ENCODE data around the gene PRKAG2. TPM values are rescaled to one million over a fixed set of nuclear protein-coding genes. Genes with fewer than 3 reads are reported as not detected.

PRKAG2 gene
- total and polyA plus RNA-seq, 12 donors = 3.8 to 17.3 (median 10.9) TPM

DNA sequence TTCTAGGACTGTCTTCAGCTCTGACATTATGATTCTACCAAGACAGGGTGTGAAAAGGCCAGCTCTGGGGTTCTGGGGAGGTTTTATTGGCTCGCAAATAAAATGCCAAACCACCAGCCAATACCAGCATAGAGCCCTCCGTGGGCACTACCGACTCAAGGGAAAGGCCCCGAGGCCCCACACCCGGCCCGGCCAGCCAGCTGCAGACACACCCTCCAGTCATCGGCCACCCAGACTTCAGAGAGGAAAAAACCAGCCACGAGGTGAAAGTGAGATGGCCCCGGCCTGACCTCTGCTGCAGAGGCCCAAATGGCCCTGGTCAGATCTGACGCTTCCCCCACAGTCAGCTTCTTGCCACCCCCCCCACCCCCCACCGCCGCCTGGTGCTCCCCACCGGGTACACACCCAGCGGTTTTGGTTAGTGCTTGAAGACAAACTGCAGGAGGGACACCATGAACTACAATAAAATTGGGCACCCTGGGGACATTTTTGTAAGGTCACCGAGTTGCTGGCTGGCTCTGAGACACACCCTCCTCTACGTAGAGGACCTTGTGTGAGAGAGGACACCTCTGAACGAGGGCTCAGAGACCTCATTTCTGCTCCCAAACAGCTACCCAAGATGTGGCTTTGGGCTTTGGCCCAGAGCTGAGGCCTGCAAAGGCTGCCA, 79.9 kb downstream of the PRKAG2 start:
- intact Hi-C loops (cut with DNase I) = no loop called here
- 59 to 92% (median 72%) methylated on average over 2 to 17 of the region's 17 CpGs for WGBS, 4 donors
- Histone ChIP-seq H3K4me1 (replicated peaks in 1 of 2) (peaks cover 11 to 33% of the 10 kb centered on the region in 2 donors), H3K4me3 (no peak overlapping the region), H3K9me3 (replicated peaks in 1 of 3) (no peaks in the 10 kb centered on the region), H3K36me3 (replicated peaks in 1 of 2) (no peaks in the 10 kb centered on the region), H3K27ac (peak overlapping the region in 2 of 5 donors; percentile 68 to 78), H3K27me3 (no peaks in the 10 kb centered on the region)
- no peak for DNase-seq
- no peak for TF ChIP-seq POLR2A (IDR thresholded peaks at IDR 0.05)
- TF ChIP-seq, protein P1, sequence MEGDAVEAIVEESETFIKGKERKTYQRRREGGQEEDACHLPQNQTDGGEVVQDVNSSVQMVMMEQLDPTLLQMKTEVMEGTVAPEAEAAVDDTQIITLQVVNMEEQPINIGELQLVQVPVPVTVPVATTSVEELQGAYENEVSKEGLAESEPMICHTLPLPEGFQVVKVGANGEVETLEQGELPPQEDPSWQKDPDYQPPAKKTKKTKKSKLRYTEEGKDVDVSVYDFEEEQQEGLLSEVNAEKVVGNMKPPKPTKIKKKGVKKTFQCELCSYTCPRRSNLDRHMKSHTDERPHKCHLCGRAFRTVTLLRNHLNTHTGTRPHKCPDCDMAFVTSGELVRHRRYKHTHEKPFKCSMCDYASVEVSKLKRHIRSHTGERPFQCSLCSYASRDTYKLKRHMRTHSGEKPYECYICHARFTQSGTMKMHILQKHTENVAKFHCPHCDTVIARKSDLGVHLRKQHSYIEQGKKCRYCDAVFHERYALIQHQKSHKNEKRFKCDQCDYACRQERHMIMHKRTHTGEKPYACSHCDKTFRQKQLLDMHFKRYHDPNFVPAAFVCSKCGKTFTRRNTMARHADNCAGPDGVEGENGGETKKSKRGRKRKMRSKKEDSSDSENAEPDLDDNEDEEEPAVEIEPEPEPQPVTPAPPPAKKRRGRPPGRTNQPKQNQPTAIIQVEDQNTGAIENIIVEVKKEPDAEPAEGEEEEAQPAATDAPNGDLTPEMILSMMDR (IDR thresholded peaks at IDR 0.05) = no peak

DNA sequence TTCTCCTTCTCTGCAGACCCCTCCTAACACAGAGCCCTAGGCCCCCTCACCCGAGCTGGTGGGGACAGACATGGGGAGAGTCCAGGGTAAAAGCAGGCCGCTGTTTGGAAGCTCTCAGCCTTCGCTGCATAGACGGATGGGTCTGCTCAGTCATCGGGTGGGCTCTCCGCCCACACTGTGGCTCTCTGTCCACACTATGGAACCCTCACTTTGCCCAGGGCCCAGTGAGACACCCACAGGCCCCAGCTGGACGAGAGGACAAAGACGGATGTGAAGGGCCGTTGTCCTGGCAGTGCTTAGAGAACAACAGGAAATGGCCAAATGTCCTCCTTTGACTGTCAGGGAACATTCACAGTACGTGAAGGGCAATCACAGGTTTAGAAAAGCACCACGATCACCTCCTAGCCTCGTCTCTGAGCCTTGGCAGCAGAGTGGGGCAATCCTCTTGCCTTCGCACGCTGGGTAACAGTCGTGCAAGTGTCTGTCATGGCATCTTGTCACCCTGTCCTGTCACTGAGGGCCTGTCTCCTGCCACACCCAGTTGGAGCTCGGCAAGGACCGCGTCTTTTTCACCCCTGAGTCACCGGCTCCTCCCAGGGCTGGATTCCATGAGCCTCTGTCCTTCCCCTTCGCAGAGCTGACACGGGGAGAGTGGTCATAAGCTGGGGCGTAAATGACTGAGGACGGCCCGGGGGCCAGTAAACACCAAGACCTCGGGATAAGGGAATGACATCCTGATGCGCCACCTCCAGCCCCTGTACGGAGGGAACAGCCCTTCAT, 80.6 kb downstream of the PRKAG2 start:
- intact Hi-C loops (cut with DNase I) = no loop called here
- H3K4me3 ChIP-seq = no peak overlapping the region
- H3K9me3 ChIP-seq (replicated peaks in 1 of 3) = no peaks in the 10 kb centered on the region
- H3K36me3 ChIP-seq (replicated peaks in 1 of 2) = no peaks in the 10 kb centered on the region
- 80 to 85% (median 82%) methylated on average over 13 to 27 of the region's 27 CpGs for WGBS, 4 donors
- H3K27me3 ChIP-seq = no peaks in the 10 kb centered on the region
- peaks cover 11 to 33% of the 10 kb centered on the region in 2 donors for H3K4me1 ChIP-seq (replicated peaks in 1 of 2)
- peak in 4 of 7 donors; percentile 23 to 66 (median 36) for DNase-seq
- TF ChIP-seq POLR2A (IDR thresholded peaks at IDR 0.05) = no peak
- TF ChIP-seq, protein P1 (IDR thresholded peaks at IDR 0.05) = no peak
- H3K27ac ChIP-seq = peak overlapping the region in 2 of 5 donors; percentile 68 to 78

DNA sequence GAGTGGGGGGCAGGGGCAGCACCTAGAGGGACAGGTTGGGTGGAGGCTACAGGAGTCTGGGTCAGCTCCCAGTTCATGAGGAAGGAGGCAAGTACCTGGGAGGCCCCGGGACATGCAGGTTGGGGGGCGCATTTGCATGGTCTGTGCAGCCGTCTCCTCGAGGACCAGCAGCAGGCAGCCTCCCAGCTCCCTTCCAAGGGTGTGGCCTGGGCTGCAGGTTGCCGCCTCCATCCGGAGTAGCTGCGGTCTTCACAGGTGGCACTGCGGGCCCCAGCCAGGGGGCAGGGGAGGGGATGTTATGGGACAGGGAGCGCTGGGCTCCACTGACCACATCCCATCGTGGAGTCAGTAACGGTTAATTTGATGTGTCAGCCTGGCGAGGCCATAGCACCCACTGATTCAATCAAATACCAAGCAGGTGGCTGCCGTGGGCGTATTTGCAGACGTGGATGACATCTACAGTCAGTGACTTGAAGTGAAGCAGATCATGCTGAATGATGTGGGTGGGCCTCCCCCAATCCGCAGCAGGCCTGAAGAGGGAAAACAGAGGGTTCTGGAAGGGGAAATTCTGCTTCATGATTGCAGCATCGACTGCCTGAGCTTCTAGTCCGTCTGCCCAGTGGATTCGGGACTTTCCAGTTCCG, 81.6 kb downstream of the PRKAG2 start:
- Histone ChIP-seq H3K9me3 (replicated peaks in 1 of 3) (no peaks in the 10 kb centered on the region), H3K4me3 (no peak overlapping the region), H3K4me1 (replicated peaks in 1 of 2) (peaks cover 11 to 33% of the 10 kb centered on the region in 2 donors), H3K36me3 (replicated peaks in 1 of 2) (no peaks in the 10 kb centered on the region), H3K27me3 (no peaks in the 10 kb centered on the region), H3K27ac (no peak overlapping the region)
- TF ChIP-seq, protein P1 (IDR thresholded peaks at IDR 0.05) = no peak
- TF ChIP-seq POLR2A (IDR thresholded peaks at IDR 0.05) = no peak
- DNase-seq = peak in 1 of 7 donors; percentile 83
- intact Hi-C loops (cut with DNase I) = no loop called here
- WGBS, 4 donors = 84 to 92% (median 86%) methylated on average over 11 to 20 of the region's 20 CpGs

DNA sequence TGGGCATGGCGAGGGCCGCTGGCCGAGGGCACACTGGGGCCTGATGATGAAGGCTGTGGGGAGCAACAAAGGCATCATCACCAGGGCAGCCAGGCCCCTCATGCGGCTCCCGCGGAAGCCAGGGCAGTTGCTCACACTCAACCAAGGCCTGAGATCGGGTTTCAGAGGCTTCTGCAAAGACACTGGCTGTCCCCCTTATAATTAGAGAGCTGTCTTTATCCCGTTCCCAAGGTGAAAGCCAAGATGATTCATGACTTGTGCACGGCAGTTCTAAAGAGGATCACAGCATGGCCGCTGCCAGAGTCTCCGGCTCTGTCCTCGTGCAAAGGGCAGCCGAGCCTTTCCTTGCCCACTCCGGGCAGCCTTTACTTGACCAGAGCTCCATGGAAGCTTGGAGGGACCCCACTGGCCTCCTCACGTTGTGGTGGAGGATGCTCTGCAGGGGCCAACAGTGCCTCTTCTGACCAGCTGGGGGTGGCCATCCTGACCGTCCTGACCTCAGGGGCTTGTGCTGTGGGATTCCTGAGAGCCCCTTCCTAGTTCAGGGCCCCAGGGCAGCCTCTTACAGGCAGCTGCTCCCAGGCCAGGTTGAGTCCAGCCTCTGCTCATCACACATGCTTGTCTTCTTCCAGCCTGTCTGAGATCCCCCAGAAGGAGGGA, 82.3 kb downstream of the PRKAG2 start:
- TF ChIP-seq, protein P1 (IDR thresholded peaks at IDR 0.05) = no peak
- TF ChIP-seq POLR2A (IDR thresholded peaks at IDR 0.05) = no peak
- WGBS, 4 donors = 39 to 86% (median 64%) methylated on average over 1 to 16 of the region's 16 CpGs
- H3K4me1 ChIP-seq (replicated peaks in 1 of 2) = peaks cover 11 to 33% of the 10 kb centered on the region in 2 donors
- H3K4me3 ChIP-seq = no peak overlapping the region
- H3K27me3 ChIP-seq = no peaks in the 10 kb centered on the region
- intact Hi-C loops (cut with DNase I) = no loop called here
- H3K27ac ChIP-seq = peak overlapping the region in 1 of 5 donors; percentile 51
- H3K36me3 ChIP-seq (replicated peaks in 1 of 2) = no peaks in the 10 kb centered on the region
- DNase-seq = peak in 2 of 7 donors; percentile 7 to 24
- no peaks in the 10 kb centered on the region for H3K9me3 ChIP-seq (replicated peaks in 1 of 3)
